SK-N-SH (cell line): Measurements from ENCODE around the gene HECW1. TPM values are rescaled to one million over a fixed set of nuclear protein-coding genes. Genes with fewer than 3 reads are reported as not detected.

Experiments
- CTCF ChIA-PET: fragments of 300-600, 350-600 bp; formaldehyde crosslinking; extraction: SDS; loops from one replicate; lab custom pipeline; 2021; lab: Yijun Ruan, JAX
- POLR2A ChIA-PET: fragments of 350-600 bp; sonication (Branson Sonifier 250); formaldehyde crosslinking; extraction: SDS; loops from one replicate; lab custom pipeline; 2020; ENCODE audit warnings: antibody characterized with exemption, inconsistent platforms; lab: Yijun Ruan, JAX
- DNase-seq: peaks from one replicate; pipeline ENCODE4 v3.0.0; 2012
- H2AFZ ChIP-seq: fragments of 200-600 bp; sonication (generic); 2 replicates; pipeline ENCODE4 v1.8.1; 2016; ENCODE audit warnings: antibody characterized with exemption, mild to moderate bottlenecking, low read depth
- H3F3A ChIP-seq: fragments of 200-600 bp; sonication (generic); replicated peaks from 2 replicates; pipeline ENCODE3; 2016; ENCODE audit warnings: antibody characterized with exemption, mild to moderate bottlenecking; ENCODE audit not compliant: insufficient read depth
- H3K27ac ChIP-seq, 2 experiments: fragments of 200-500 bp in 1 of 2; fragments of 200-600 bp in 1 of 2; sonication (Bioruptor generic) in 1 of 2; sonication (generic), shearing (Covaris generic) in 1 of 2; 2 replicates each; pipeline versions ENCODE4 v1.5.1 to v1.6.1; 2014 to 2016; ENCODE audit warnings: low read depth in 2 of 2, inconsistent platforms in 1 of 2, low read length in 1 of 2, mild to moderate bottlenecking in 1 of 2, mixed read lengths in 1 of 2
- H3K27me3 ChIP-seq: fragments of 200-600 bp; sonication (generic), shearing (Covaris generic); 2 replicates; pipeline ENCODE4 v1.6.1; 2016; ENCODE audit warnings: mixed run types; ENCODE audit not compliant: insufficient read depth
- H3K36me3 ChIP-seq, 2 experiments: fragments of 200-500 bp in 1 of 2; fragments of 200-600 bp in 1 of 2; sonication (Bioruptor generic) in 1 of 2; sonication (generic) in 1 of 2; replicated peaks in 1 of 2; 2 replicates each; pipeline versions ENCODE3 to v1.5.1; 2014 to 2016; ENCODE audit warnings: low read length in 1 of 2, mild to moderate bottlenecking in 1 of 2; ENCODE audit not compliant: insufficient read depth in 2 of 2, control insufficient read depth in 1 of 2
- H3K4me1 ChIP-seq, 2 experiments: fragments of 200-500 bp in 1 of 2; fragments of 200-600 bp in 1 of 2; sonication (Bioruptor generic) in 1 of 2; sonication (generic), shearing (Covaris generic) in 1 of 2; 2 replicates each; pipeline versions ENCODE4 v1.5.1 to v1.6.1; 2014 to 2016; ENCODE audit warnings: low read depth in 1 of 2, low read length in 1 of 2, mixed run types in 1 of 2; ENCODE audit not compliant: insufficient read depth in 2 of 2, control insufficient read depth in 1 of 2
- H3K4me2 ChIP-seq: fragments of 200-600 bp; sonication (generic), shearing (Covaris generic); 2 replicates; pipeline ENCODE4 v1.6.1; 2017; ENCODE audit warnings: mixed run types
- H3K4me3 ChIP-seq, 2 experiments: fragments of 200-500 bp in 1 of 2; fragments of 200-600 bp in 1 of 2; sonication (Bioruptor generic) in 1 of 2; sonication (generic), shearing (Covaris generic) in 1 of 2; 2 replicates each; pipeline versions ENCODE4 v1.5.1 to v1.8.1; 2014 to 2016; ENCODE audit warnings: low read depth in 2 of 2, inconsistent platforms in 1 of 2, low read length in 1 of 2, mild to moderate bottlenecking in 1 of 2, mixed read lengths in 1 of 2, moderate library complexity in 1 of 2
- H3K79me2 ChIP-seq: fragments of 200-600 bp; sonication (generic); 2 replicates; pipeline ENCODE4 v1.8.1; 2017; ENCODE audit warnings: mild to moderate bottlenecking; ENCODE audit not compliant: insufficient read depth
- H3K9ac ChIP-seq: fragments of 200-600 bp; sonication (generic); 2 replicates; pipeline ENCODE4 v1.6.1; 2017; ENCODE audit warnings: mixed run types
- H3K9me2 ChIP-seq: fragments of 200-600 bp; sonication (generic); 2 replicates; pipeline ENCODE4 v1.6.1; 2017; ENCODE audit warnings: mixed run types
- H3K9me3 ChIP-seq: fragments of 200-600 bp; sonication (generic); 2 replicates; pipeline ENCODE4 v1.6.1; 2017; ENCODE audit warnings: mixed run types, mild to moderate bottlenecking, moderate library complexity
- H4K20me1 ChIP-seq: fragments of 200-600 bp; sonication (generic); 2 replicates; pipeline ENCODE4 v1.6.1; 2017; ENCODE audit warnings: mild to moderate bottlenecking, mixed run types; ENCODE audit not compliant: insufficient read depth
- EP300 ChIP-seq, 2 experiments: IDR thresholded peaks; 2 replicates each; pipeline versions ENCODE4 v1.4.0 to v1.6.1; 2012; ENCODE audit warnings: borderline replicate concordance in 1 of 2, low read depth in 1 of 2, low read length in 1 of 2
- EZH2phosphoT487 ChIP-seq: fragments of 200-600 bp; sonication (generic); IDR thresholded peaks from 2 replicates; pipeline ENCODE4 v1.6.1; 2017; ENCODE audit warnings: low read depth, mixed run types, mild to moderate bottlenecking, antibody characterized with exemption, moderate library complexity, borderline replicate concordance
- FOSL2 ChIP-seq: IDR thresholded peaks from 2 replicates; pipeline ENCODE4 v1.4.0; 2012; ENCODE audit warnings: low read depth, mild to moderate bottlenecking, moderate library complexity, borderline replicate concordance
- GATA2 ChIP-seq: sonication (generic); formaldehyde crosslinking; IDR thresholded peaks from 2 replicates; pipeline ENCODE4 v1.5.0; 2020; ENCODE audit warnings: mild to moderate bottlenecking, missing genetic modification reagents
- IRF3 ChIP-seq: fragments of 150-350 bp; IDR thresholded peaks from 2 replicates; pipeline ENCODE4 v1.6.1; 2016; ENCODE audit warnings: mild to moderate bottlenecking, low read depth, low read length
- JUND ChIP-seq: IDR thresholded peaks from 2 replicates; pipeline ENCODE4 v1.4.0; 2012
- PBX3 ChIP-seq: IDR thresholded peaks from 2 replicates; pipeline ENCODE4; 2012
- RAD21 ChIP-seq: IDR thresholded peaks from 2 replicates; pipeline ENCODE4 v1.6.1; 2012; ENCODE audit warnings: mild to moderate bottlenecking, low read length
- RFX5 ChIP-seq: IDR thresholded peaks from 2 replicates; pipeline ENCODE4 v1.6.1; 2012; ENCODE audit warnings: mild to moderate bottlenecking, improper control_type of control experiment, low read length
- RXRA ChIP-seq: IDR thresholded peaks from 2 replicates; pipeline ENCODE4 v1.4.0; 2012; ENCODE audit warnings: low read depth, mild to moderate bottlenecking, borderline replicate concordance
- TCF12 ChIP-seq: IDR thresholded peaks from 2 replicates; pipeline ENCODE4 v1.4.0; 2012
- TEAD4 ChIP-seq: IDR thresholded peaks from 2 replicates; pipeline ENCODE4 v1.4.0; 2012; ENCODE audit warnings: mild to moderate bottlenecking, borderline replicate concordance; ENCODE audit not compliant: insufficient read depth
- USF1 ChIP-seq: IDR thresholded peaks from 2 replicates; pipeline ENCODE4 v1.4.0; 2012; ENCODE audit warnings: low read depth, borderline replicate concordance
- USF2 ChIP-seq: fragments of 150-350 bp; IDR thresholded peaks from 2 replicates; pipeline ENCODE4 v1.6.1; 2017; ENCODE audit warnings: antibody characterized with exemption, low read length, low read depth, borderline replicate concordance
- WGBS: methylation state at CpG from one replicate; pipeline ENCODE4 v1.1.6; 2017; ENCODE audit warnings: low lambda C conversion rate; 5-methylcytosine and 5-hydroxymethylcytosine counted together
- polyA plus RNA-seq, 3 experiments: library from polyadenylated mRNA; depleted of rRNA; stranded (reverse); fragments of >200 nt; gene quantifications; 2 replicates each; pipeline ENCODE4 v1.2.3, GENCODE V29; 2012

The HECW1 gene
- polyA plus RNA-seq, 1 of the 3 experiments (the other 2 are of a cell fraction): not detected

- Histone ChIP-seq H3K4me2 (no peak overlapping the region), H3K27me3 (peaks cover 25% of the 10 kb centered on the region; the same call in 1 of the 2 replicates), H3K4me1 (peaks cover 0 to 3% of the 10 kb centered on the region in 2 experiments; a peak in 1 of 4 replicates), H3F3A (no peaks in the 10 kb centered on the region), H3K36me3 (no peaks in the 10 kb centered on the region), H3K9ac (no peak overlapping the region), H3K27ac (no peak overlapping the region), H2AFZ (no peak overlapping the region), H4K20me1 (no peaks in the 10 kb centered on the region), H3K9me3 (no peaks in the 10 kb centered on the region), H3K79me2 (no peaks in the 10 kb centered on the region), H3K4me3 (no peak overlapping the region), H3K9me2 (no peaks in the 10 kb centered on the region)
- POLR2A ChIA-PET: no interaction called here
- no peak for DNase-seq
- TF ChIP-seq JUND (no peak), RAD21 (no peak), USF2 (no peak), USF1 (no peak), RFX5 (no peak), PBX3 (no peak), GATA2 (CRISPR knock-in tag) (no peak), EZH2phosphoT487 (no peak), RXRA (no peak), TCF12 (no peak), IRF3 (no peak), TEAD4 (no peak), EP300 (IDR thresholded peaks at IDR 0.05; ENCODE audit: borderline replicate concordance in 1 of 2, low read depth in 1 of 2, low read length in 1 of 2) (no peak), FOSL2 (no peak)
- CTCF ChIA-PET: interaction anchor here (1.0 to 1.5 kb wide), 5 partner anchors 19 to 378 kb away, joined by 3 to 5 read pairs (median 4); no protein-coding TSS in a partner anchor
- 35% methylated on average over 5 of the region's 5 CpGs for WGBS
Observed at GRCh38 chr7:43461349-43462024, 349.0 kb downstream of the HECW1 start.
